HG03432 (cell line): Measurements from ENCODE around the gene TNFRSF1B.
A peak's percentile ranks its signal among the peaks of the same experiment; 100 is the strongest.

Source experiments
- ATAC-seq: cut with Tn5 transposase; IDR thresholded peaks from one replicate; pipeline ENCODE4 v1.9.1; 2021; ENCODE audit warnings: mild to moderate bottlenecking, moderate library complexity; ENCODE audit not compliant: unreplicated experiment

TNFRSF1B gene

DNA sequence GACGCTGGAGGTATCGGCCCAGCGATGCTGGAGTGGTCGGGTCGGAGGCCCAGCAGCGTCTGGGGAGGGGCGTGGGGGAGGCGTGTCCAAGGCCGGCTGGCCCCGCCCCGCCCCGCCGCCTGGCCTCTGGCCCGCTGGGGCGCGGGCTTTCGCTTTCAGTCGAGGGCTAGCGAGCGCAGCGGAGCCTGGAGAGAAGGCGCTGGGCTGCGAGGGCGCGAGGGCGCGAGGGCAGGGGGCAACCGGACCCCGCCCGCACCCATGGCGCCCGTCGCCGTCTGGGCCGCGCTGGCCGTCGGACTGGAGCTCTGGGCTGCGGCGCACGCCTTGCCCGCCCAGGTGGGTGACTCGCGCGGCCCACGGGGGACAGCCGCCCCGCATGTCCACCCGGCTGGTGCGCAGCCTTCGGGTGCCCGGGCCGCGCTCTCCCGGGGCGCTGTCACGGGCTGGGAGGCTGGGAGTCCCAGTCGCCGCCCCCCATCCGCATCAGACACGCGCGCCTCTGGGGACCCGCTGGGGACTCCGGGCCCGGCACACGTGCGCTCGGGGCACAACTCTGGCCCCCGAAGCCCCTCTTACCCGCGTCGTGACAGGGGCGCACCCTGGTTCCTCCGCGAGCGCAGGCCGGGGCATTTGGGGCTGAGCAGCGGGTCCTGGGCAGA lies at the start of gene TNFRSF1B:
TNFRSF1B (plus strand) TSS at position 158 of the 659 bp plus-strand sequence; CDS start at position 259, 101 bp downstream.
- peak; percentile 59 for ATAC-seq

DNA sequence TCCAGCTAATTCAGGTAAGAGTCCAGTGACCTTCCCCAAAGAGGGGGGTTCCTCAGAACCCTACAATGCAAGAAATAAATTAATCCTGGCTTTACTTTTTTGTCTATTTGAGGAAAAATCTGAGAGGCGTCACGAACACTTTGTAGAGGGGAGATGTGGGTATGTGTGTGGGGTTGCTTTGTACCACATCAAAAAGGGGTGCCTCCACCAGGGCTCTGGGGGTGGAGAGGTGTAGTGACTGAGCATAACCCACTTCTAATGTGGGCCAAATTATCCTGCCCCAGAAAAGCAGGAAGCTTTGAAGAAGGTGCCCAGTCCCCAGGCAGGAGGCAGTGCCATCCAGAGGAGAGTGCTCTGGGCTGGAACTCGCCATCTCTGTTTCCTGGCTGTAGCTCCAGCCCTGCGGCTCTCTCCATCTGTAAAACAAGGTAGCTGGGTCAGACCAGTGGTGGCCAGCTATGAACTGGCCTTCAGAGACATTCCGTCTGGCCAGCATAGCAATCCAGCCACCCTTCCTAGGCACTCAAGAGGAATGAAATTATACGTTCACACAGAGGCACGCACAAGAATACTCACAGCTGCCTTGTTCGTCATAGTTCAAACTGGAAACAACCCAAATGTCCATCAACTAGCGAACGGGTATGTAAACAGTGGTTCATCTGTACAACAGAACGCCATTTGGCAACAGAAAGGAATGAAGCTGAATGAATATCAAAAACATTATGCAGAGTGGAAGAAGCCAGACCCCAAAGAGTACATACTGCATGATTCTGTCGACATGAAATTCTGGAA lies 45.4 kb upstream of the TNFRSF1B start:
- no peak for ATAC-seq

DNA sequence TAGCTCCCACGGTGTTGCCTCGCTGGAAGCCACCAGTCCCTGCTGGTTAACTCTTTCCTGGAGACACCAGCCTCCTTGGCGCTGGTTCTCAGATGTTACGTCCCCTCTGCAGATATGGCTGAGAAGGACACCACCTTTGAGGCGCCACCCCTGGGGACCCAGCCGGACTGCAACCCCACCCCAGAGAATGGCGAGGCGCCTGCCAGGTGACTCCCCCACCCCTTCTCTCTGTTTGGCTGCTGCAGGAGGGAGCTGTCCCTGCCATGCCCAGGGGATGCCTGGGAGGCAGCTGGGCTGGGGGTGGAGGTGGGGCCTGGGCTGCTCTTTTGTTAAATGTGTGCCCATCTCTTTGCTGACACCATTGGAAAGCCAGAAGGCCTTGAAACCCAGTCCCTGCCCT lies 43.6 kb upstream of the TNFRSF1B start:
- no peak for ATAC-seq

DNA sequence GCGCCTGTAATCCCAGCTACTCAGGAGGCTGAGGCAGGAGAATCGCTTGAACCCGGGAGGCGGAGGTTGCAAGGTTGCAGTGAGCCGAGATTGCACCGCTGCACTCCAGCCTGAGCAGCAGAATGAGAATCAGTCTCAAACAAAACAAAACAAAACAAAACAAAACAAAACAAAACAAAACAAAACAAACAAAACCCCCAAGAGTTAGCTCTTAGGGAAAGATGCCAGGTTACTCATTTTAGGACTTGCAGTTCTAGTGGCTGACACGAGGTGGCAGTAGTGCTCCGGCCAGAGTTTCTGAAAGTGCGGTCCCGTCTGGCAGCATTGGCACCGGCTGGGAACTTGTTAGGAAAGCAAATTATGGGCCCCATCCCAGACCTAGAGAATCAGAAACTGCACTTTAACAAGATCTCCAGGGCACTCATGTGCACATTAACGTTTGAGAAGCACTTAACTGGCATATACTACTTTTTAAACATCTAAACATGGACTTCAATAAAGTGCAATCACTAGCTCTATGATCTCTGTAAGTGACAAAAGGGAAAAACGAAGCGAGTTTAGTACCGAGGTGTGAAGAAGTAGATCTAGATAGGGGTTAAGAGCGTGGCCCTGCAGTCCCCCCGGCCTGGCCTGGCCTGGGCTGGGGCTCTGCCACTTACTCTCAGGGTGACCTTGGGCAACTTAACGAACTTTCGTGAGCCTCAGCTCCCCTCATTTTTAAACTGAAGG lies 41.9 kb upstream of the TNFRSF1B start:
- ATAC-seq = no peak

DNA sequence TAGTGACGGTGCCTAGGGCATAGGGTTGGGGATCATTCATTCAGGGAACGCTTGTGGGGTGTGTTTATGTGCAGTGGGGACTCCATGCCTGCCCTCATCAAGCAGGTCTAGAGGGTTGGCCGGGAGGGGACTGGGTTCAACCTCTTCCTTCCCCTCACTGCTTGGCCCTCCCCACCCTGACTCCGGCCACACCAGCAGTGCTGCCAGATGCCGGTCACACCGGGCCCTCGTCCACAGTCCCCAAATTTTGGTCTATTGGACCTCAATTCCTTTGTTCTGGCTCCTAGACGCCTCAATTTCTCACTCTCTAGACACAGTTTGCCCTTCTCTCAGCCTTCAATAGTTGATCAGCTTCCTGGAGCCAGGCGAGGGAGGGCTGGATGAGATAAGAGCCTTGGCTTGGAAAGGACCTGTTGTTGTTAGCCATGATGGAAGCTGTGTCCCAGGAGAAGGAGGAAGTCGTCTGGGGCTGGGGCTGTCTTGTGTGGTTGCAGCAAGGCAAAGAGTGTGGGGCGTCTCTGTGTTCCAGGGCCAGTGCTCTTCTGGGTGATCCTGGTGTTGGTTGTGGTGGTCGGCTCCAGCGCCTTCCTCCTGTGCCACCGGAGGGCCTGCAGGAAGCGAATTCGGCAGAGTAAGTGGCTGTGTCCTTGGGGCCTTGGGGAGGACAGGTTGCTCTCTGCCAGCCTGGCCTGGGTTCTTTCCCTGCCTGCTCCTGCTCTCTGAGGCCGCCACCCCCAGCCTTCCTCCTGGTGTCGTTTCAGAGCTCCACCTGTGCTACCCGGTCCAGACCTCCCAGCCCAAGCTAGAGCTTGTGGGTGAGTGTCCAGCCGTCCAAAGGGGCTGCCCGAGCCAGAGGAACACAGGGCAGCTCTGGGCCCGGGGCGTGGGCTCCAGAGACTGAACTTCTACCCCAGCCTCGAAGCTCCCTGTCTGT lies 41.1 kb upstream of the TNFRSF1B start:
- no peak for ATAC-seq

DNA sequence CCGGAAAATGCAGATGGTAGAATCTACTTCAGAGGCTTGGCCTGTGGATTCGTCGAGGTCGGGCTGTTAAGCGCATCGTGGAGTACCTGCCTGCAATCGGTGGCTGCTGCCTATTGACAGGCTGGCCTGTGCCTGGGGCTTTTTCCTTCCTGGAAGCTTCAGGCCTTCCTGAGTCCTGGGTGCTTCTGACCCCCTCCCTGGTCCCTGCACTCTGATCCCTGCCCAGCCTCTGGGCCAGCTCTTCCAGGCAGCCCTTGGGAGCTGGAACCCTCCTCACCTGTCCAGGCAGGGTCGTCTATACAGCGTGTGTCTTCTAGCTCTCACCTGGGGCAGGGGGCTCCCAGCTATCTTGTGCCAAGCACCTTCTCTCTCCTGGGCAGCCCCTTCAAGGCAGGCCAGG lies 40.0 kb upstream of the TNFRSF1B start:
- no peak for ATAC-seq

DNA sequence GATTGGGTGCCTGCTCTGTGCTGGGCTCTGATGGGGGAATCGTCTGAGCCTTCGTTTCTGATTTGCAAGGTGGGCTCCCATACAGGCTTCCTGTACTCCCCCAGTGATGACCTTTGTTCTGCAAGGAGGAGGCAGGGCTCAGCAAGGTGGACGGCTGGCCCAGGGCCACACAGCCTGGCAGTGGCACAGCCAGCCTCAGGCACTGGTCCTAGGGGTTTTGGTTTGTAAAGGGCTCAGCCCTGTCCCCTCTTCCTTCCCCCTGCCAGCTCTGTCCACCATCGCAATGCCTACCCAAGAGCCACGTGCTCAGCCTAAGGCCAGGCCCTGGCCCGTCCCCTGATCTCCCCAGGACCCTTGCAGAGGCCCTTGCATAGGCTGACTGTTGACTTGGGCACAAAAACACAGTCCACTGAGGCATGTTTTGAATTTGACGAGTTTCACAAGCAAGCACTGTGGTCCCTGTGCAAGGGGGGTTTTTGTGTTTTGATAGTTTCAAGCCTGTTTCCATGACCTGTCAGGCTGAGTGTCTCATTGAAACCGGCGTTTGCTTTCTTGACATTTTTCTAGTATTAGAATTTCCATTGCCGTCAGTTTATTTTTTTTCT lies 39.5 kb upstream of the TNFRSF1B start:
- ATAC-seq = no peak

DNA sequence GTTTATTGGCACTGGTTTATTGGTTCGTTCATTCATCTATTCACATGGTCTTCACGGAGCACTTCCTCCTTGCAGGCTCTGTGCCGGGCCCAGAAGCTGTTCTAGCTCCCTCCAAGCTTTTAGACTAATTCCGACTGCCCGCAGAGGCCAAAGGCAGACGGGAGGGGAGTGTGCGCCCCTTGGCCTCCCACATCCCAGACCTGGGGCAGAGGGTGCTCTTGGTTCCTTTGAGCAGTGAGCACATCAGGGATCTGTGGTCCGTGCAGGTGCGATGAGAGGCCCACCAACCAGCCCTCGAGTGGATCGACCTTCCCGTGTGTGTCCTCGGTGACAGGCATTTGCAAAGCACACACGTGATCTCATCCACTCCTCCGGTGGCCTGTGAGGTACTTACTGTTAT lies 38.7 kb upstream of the TNFRSF1B start:
- no peak for ATAC-seq

DNA sequence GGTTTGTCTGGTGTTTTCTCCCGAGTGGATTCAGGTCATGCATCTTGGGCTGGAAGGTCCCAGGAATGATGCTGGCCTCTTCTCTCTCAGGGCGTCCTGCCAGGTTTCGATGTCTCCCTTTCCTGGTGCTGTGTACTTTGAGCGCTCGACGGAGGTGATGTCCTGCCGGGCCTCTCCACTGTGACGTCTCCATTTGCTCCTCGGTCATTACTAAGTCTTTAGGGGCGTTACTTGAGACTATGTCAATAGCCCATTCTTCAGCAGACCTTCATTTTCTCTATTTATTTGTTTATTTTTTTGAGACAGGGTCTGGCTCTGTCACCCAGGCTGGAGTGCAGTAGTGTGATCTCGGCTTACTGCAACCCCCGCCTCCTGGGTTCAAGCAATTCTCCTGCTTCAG lies 37.2 kb upstream of the TNFRSF1B start:
- no peak for ATAC-seq

DNA sequence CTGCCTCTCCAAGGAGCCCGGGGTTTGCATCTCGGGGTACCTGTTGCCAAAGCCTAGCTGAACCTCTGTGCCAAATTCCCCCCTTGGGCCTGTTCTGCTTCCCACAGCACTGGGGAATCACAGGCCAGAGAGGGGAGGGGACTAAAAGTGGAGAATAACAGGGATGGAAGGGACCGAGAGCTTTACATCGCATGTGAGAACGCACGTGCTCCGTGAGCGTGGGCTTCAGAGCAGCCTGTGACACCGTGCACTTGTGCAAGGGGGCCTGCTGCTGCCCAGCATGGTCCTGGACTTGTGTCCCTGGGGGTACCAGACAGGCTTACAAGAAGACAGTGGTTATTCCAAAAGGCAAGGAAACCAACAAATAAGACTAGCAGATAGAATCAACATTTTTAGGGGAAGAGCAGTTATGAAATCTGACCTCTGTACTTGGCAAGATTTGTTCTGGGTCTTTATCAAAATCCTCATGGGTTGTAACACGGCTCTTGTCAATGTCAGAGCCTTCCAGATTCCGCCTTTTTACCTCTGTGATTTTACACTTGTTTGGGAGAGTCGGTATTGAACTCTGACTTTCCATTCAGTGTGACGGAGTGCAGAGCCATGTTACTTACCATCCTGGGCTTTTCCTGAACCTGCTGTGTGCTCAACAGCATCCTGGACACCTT lies 36.2 kb upstream of the TNFRSF1B start:
- ATAC-seq = no peak

DNA sequence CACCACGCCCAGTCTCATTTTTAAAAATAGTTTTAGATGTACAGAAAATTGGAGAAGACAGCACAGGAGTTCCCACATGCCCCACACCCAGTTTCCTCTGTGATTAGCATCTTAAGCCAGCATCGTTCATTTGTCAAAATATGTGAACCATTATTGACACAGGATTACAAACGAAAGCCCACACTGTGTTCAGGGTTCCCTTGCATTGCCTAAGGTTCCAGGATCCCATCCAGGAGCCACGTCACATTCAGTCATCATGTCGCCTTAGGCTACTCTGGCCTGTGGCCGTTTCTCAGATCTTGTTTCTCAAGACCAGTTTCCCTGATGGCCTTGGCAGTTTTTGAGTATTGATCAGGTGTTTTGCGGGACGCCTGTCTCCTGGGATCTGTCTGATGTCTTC lies 34.7 kb upstream of the TNFRSF1B start:
- no peak for ATAC-seq

DNA sequence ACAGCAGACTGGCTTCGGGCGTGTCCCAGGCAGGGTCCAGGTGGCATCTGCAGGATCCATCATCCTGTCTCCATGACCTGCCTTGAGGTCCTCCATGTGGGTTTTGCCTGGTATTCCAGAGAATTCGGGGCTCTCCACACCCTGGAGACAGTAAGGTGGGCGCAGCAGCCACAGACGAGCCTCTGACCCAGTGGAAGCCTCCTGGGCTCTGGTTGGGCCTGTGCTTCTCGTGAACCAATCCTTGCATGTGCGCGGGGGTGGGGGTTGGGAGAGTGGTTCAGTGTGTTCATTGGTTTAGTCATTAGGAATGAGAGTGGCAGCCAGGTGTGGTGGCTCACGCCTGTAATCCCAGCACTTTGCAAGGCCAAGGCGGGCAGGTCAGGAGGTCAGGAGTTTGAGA lies 32.1 kb upstream of the TNFRSF1B start:
- no peak for ATAC-seq

DNA sequence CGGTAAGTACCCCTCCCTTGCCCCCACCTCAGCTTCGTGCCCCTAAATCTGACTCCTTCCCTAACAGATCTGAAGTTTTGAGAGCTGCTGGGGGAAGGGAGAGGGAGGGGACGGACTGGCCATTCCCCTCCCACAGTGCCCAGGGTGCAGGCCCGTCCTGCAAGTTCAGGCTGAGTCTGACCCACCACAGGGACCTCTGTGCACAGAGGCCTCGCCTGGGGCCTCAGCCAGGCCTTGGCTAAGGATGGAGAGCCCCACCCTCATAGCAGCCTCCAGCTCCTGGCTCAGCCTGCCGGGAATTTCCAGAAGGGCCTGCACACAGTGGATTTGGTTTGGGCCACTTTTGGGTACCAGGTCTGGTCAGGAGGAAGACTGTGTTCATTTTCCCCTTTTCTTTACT lies 31.2 kb upstream of the TNFRSF1B start:
- ATAC-seq = no peak

DNA sequence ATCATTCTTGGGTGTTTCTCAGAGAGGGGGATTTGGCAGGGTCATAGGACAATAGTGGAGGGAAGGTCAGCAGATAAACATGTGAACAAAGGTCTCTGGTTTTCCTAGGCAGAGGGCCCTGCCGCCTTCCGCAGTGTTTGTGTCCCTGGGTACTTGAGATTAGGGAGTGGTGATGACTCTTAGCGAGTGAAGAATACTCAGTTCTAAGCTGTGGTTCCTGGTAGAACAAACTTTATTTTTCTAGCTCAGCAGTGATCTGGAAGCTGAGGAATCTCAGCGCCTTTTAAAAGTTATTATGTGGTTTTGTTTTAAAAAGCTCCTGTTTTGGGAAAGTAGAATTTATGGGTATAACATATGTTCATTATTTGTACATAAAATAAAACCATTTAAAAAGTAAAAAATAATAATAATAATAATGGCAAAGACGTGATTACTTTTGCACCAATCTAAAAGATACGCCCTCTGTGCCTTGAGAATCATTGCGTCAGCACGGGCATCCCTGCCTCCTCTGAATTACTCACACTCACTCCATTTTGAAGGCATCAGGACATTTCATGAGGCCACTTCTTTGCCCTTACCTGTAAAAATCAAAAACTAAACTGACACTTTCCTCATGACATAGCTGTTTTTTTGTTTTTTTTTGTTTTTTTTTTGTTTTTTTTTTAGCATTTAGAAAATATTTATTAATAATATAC lies 29.7 kb upstream of the TNFRSF1B start:
- ATAC-seq = no peak

DNA sequence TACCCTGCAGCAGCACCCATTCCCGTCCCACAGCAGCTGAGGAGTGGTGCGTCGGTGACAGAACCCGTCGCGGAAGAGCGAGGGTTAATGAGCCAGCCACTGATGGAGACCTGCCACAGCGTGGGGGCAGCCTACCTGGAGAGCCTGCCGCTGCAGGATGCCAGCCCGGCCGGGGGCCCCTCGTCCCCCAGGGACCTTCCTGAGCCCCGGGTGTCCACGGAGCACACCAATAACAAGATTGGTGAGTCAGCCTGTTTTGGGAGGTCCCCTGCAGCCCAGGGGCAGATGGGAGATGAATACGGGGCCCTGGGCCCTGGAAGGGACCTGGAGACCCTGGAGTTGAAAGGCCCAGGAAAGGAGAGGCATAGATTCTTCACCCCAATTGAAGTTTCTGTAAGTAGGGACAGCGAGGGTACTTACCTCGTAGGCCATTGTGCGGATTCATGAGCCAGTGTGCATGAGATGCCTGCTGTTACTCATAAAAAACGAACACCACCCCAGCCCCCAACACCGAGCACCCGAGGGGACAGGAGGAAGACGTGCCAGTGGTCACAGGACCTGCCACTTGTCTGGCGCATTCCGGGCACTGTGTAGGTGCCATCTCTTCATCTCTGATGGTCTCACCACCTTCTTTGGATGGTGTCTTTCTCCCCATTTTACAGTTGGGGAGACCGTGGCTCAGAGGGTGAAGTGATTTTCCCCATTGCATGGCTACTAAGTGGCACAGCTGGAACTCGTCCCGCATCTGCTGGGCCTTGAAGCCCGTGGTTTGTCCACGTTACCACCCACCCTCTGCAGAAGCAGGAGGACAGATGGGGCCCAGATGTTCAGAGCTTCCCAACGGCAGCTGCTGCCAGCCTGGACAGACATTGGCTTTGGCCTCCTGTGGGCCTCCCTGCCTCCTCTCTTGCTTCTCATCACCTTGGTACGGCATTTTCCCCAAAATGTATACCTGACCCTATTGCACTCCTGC lies 28.3 kb upstream of the TNFRSF1B start:
- ATAC-seq = no peak

DNA sequence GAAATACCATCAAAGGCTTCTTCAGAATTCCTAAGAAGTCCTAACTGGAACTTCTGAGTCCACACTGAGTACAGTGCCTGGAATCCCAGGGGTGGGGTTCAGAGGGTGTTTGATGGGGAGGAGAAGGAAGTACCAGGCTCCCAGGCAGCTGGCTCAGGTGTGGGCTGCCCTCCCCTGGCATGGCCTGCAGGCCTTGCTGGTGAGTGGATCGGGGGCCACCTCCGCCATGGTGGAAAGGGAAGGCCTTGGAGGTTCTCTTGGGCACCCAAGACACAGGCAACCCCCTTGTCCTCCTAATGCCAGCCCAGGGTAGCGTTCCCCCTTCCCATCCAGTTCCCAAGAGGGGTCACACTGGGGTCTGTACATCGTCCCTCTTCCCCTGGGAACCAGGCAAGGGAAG lies 26.8 kb upstream of the TNFRSF1B start:
- ATAC-seq = no peak

DNA sequence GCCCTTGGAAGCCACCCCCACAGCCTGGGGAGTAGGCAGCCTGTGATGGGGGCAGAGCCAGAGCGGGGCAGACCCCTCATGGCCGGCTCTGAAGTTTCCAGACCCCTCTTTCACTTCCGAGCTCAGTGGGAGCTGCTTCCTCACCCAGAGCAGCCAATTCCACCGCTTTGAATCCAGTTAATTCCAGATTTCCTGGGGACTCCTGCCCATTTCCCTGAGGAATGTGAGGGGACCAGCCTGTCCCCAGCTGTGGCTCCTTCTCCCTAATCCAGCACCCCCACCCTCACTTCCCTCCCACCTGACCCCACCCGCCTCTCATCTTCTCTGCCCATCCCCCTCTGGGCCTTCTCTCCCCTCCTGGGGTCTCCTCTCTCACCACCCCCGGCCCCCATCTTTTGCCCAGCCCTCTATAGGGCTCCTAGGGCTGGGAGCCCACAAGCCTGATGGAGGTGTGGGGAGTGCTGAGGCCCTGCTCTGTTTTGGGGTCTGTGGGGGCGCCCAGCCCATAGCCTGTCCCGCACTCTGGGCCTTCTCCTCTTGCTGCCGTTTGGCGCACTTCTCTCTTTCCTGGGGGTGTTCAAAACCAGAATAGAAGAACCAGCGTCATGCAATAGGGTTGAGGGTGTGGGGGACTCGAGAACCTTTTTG lies 26.2 kb upstream of the TNFRSF1B start:
- no peak for ATAC-seq
